Ureter (tissue), 1 donor: ENCODE data around the gene RASSF7. TPM values are rescaled to one million over a fixed set of nuclear protein-coding genes. Genes with fewer than 3 reads are reported as not detected.

Experiments used
- DNase-seq: peaks from one replicate; pipeline ENCODE4 v3.0.0-alpha.2; 2020; ENCODE audit warnings: low spot score
- total RNA-seq: library from RNA; stranded (reverse); gene quantifications from one replicate; pipeline ENCODE4 v1.2.4, GENCODE V29; 2023
- donor health status: DM: yes; HTN: yes; CAD: no.

RASSF7 gene
- total RNA-seq, 1 donor from 2014 or later, result 54.9 TPM

GRCh38 chr11:584287-584686 lies 23.5 kb downstream of the RASSF7 start:
- DNase-seq, result no peak

GRCh38 chr11:586376-587316 lies 25.9 kb downstream of the RASSF7 start:
- no peak for DNase-seq

GRCh38 chr11:587546-587945 lies 26.8 kb downstream of the RASSF7 start:
- DNase-seq, result no peak

- no peak for DNase-seq
These were observed 27.2 kb downstream of the RASSF7 start for GRCh38 chr11:587978-588380.

GRCh38 chr11:589798-590197 lies 29.0 kb downstream of the RASSF7 start:
- DNase-seq, result no peak

GRCh38 chr11:590997-591396 lies 30.2 kb downstream of the RASSF7 start:
- DNase-seq, result no peak

- no peak for DNase-seq
These were observed 31.7 kb downstream of the RASSF7 start for GRCh38 chr11:592501-592900.

GRCh38 chr11:592918-593317 lies 32.1 kb downstream of the RASSF7 start:
- DNase-seq, result no peak

- no peak for DNase-seq
These were observed 32.6 kb downstream of the RASSF7 start for GRCh38 chr11:593347-593746.

- no peak for DNase-seq
These were observed 34.6 kb downstream of the RASSF7 start for GRCh38 chr11:595400-595799.

- no peak for DNase-seq
These were observed 35.6 kb downstream of the RASSF7 start for GRCh38 chr11:596374-596773.

GRCh38 chr11:597166-597725 lies 36.5 kb downstream of the RASSF7 start:
- no peak for DNase-seq

GRCh38 chr11:598005-598680 lies 37.4 kb downstream of the RASSF7 start:
- no peak for DNase-seq

GRCh38 chr11:601573-602245 lies 40.9 kb downstream of the RASSF7 start:
- DNase-seq, result no peak

GRCh38 chr11:603154-603553 lies 42.4 kb downstream of the RASSF7 start:
- DNase-seq, result no peak

- DNase-seq, result no peak
These were observed 44.7 kb downstream of the RASSF7 start for GRCh38 chr11:605286-606129.

GRCh38 chr11:606245-606644 lies 45.5 kb downstream of the RASSF7 start:
- no peak for DNase-seq

GRCh38 chr11:607020-607780 lies 46.4 kb downstream of the RASSF7 start:
- no peak for DNase-seq

- DNase-seq, result no peak
These were observed 47.3 kb downstream of the RASSF7 start for GRCh38 chr11:607971-608659.

GRCh38 chr11:608791-609251 lies 48.1 kb downstream of the RASSF7 start:
- DNase-seq, result no peak
